ENCODE data around the gene NACC1. TPM values are rescaled to one million over a fixed set of nuclear protein-coding genes. Genes with fewer than 3 reads are reported as not detected.

The NACC1 gene
- total RNA-seq, 4 donors from 2014 or later: 23.8 to 55.2 (median 26.2) TPM

DNA sequence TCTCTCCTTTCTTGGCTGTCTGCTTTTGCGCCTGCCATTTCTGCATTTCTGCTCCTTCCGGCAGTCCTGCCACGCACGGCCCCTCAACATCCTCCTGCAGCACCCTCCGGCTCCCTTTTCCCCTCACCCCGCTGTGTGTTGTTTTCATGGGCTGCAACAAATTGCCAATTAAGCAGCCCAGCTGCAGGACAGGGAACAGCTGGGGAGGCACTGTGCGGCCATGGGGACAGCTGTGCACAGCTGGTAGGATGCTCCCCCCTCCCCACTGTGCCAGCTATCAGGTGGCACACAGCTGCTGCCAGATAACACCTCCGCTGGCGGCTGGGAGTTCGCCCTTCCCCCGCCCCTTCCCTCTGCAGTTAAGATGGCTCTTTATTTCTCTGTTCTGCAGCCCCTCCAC is 40.8 kb upstream of the NACC1 start:
- ATAC-seq: no peak
- peaks cover 0 to 77% of the 10 kb centered on the region in 2 donors for H3K36me3 ChIP-seq

DNA sequence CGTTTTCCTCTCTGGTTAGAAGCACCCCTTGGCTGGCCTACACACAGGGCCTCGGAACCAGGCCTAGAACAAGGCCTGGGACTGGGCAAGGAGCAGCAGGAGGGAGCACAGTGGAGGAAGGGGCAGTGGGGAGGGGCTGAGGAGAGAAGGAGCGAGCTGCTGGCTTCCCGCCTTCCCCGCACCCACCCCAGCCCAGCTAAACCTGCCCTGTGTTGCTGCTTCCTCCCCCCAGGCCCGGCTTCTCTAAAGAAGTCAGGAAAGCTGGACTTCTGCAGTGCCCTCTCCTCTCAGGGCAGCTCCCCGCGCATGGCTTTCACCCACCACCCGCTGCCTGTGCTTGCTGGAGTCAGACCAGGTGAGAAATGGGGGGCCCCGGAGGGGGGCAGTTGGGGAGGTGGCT is 39.7 kb upstream of the NACC1 start:
- TF ChIP-seq POLR2A (IDR thresholded peaks at IDR 0.05) (no peak), CTCF (IDR thresholded peaks at IDR 0.05) (no peak), EP300 (IDR thresholded peaks at IDR 0.05) (no peak), POLR2AphosphoS5 (IDR thresholded peaks at IDR 0.05) (no peak)
- no peak for ATAC-seq
- H3K36me3 ChIP-seq: peaks cover 0 to 81% of the 10 kb centered on the region in 2 donors

More for the DNA sequence above, 40.8 kb upstream of the NACC1 start:
- Histone ChIP-seq H3K9me3 (no peaks in the 10 kb centered on the region), H3K27ac (peak overlapping the region in 3 of 4 donors; percentile 83 to 86 (median 84)), H3K4me3 (no peak overlapping the region), H3K27me3 (no peaks in the 10 kb centered on the region), H3K4me1 (peaks cover 6 to 92% (median 53%) of the 10 kb centered on the region in 3 donors)
- no peak for TF ChIP-seq CTCF (IDR thresholded peaks at IDR 0.05)
- TF ChIP-seq POLR2AphosphoS5 (IDR thresholded peaks at IDR 0.05): peak; percentile 9
- WGBS, 2 donors (ENCODE audit: low coverage in 1 of 2): 54% methylated on average over 9 of the region's 11 CpGs; no CpG with 5 or more reads in 1 of the 2 donors

GRCh38 chr19:13078897-13079541 is 39.0 kb upstream of the NACC1 start:
- peaks cover 6 to 92% (median 47%) of the 10 kb centered on the region in 3 donors for H3K4me1 ChIP-seq
- H3K27me3 ChIP-seq: no peaks in the 10 kb centered on the region
- peak overlapping the region; percentile 5 to 86 (median 84) for H3K27ac ChIP-seq
- peaks cover 0 to 81% of the 10 kb centered on the region in 2 donors for H3K36me3 ChIP-seq
- ATAC-seq: peak; percentile 47
- peak overlapping the region in 1 of 2 donors; percentile 4 for H3K4me3 ChIP-seq
- WGBS, 2 donors (ENCODE audit: low coverage in 1 of 2): 20 to 60% methylated on average over 1 of the region's 12 CpGs
- TF ChIP-seq POLR2A (IDR thresholded peaks at IDR 0.05): no peak
- no peak for TF ChIP-seq EP300 (IDR thresholded peaks at IDR 0.05)
- peak; percentile 70 for TF ChIP-seq POLR2AphosphoS5 (IDR thresholded peaks at IDR 0.05)
- H3K9me3 ChIP-seq: no peaks in the 10 kb centered on the region

More for the DNA sequence above, 39.7 kb upstream of the NACC1 start:
- Histone ChIP-seq H3K9me3 (no peaks in the 10 kb centered on the region), H3K4me1 (peaks cover 6 to 92% (median 52%) of the 10 kb centered on the region in 3 donors), H3K27me3 (no peaks in the 10 kb centered on the region), H3K27ac (peak overlapping the region; percentile 4 to 86 (median 84)), H3K4me3 (no peak overlapping the region)
- no CpG with 5 or more reads among the region's 10 CpGs for WGBS, 2 donors (ENCODE audit: low coverage in 1 of 2)

DNA sequence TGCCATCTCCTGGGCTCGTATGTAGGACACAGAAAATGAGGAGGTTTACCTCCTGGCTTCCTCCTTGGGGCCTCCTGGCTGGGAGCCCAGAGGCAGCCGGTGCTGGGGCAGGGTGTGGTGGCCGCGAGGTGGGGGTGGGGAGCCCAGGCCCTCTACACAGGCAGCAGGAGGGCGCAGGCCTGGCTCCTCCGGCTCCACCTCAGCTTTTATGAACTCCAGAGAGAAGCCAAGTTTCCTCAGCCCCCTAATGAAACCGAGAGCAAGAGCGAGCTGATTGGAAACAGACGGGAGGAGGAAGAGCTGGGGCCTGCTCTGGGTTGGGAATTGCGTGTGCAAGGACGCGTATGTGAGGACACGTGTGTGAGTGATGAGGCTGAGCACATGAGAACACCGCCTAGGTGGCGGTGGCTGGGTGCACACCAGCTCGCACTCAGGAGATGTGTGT is 38.5 kb upstream of the NACC1 start:
- TF ChIP-seq POLR2A (IDR thresholded peaks at IDR 0.05) (no peak), EP300 (IDR thresholded peaks at IDR 0.05) (no peak), POLR2AphosphoS5 (IDR thresholded peaks at IDR 0.05) (no peak), CTCF (IDR thresholded peaks at IDR 0.05) (no peak)
- ATAC-seq: peak; percentile 62
- H3K27ac ChIP-seq: peak overlapping the region; percentile 5 to 86 (median 84)
- peaks cover 6 to 90% (median 44%) of the 10 kb centered on the region in 3 donors for H3K4me1 ChIP-seq
- WGBS, 2 donors (ENCODE audit: low coverage in 1 of 2): 7 to 64% methylated on average over 4 to 10 of the region's 16 CpGs
- peaks cover 0 to 82% of the 10 kb centered on the region in 2 donors for H3K36me3 ChIP-seq
- H3K27me3 ChIP-seq: no peaks in the 10 kb centered on the region
- peak overlapping the region in 1 of 2 donors; percentile 4 for H3K4me3 ChIP-seq
- H3K9me3 ChIP-seq: no peaks in the 10 kb centered on the region

DNA sequence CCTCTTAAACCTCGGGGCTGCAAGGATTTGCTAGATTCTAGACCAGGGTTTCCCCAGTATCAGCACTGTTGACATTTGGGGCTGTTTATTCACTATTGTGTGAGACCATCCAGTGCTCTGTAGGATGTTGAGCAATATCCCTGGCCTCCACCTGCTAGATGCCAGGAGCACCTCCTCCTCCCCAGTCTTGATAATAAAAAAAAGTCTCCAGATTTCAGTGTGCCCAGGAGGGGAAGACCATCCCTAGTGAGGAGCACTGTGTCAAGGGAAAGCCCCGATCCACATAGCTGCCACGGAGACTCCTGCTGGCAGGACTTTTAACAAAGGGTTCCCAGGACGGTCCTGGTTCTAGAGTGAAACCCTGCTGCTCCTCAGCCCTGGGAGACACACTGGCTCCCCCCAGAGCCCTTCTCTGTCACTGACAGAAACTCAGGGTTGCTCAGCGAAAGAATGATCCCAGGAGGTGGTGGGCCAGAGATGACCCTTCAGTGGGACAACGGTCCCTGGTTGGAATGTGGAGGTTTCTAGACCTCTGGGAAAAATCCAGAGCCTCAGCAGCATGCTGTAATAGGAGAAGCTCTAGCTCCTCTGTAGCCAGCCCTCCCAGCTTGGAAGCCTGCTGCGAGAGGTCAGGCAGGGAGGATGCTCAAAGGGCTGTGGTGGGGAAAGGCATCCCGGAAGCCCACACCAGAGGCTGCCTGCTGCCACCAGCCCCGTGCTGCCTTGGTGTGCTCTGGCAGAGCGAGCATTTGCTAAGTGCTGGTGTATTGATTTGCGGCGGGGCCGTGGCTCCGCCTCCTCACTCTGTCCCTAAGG is 35.7 kb upstream of the NACC1 start:
- Histone ChIP-seq H3K4me3 (no peak overlapping the region), H3K9me3 (no peaks in the 10 kb centered on the region), H3K36me3 (peaks cover 0 to 83% of the 10 kb centered on the region in 2 donors), H3K27me3 (no peaks in the 10 kb centered on the region), H3K27ac (peak overlapping the region in 3 of 4 donors; percentile 65 to 83 (median 71)), H3K4me1 (peaks cover 6 to 82% (median 31%) of the 10 kb centered on the region in 3 donors)
- peak; percentile 64 for ATAC-seq
- 51 to 81% methylated on average over 8 to 11 of the region's 14 CpGs for WGBS, 2 donors (ENCODE audit: low coverage in 1 of 2)
- TF ChIP-seq CTCF (IDR thresholded peaks at IDR 0.05) (peak in 3 of 4 experiments; percentile 20 to 44 (median 41)), POLR2AphosphoS5 (IDR thresholded peaks at IDR 0.05) (peak; percentile 38), POLR2A (IDR thresholded peaks at IDR 0.05) (no peak)
